Measurements from ENCODE around the gene FARS2.

- TF ChIP-seq NR2C2 (CRISPR knock-in tag; IDR thresholded peaks at IDR 0.05): no peak
- no peak for TF ChIP-seq CBFB (CRISPR knock-in tag; IDR thresholded peaks at IDR 0.05; ENCODE audit: low read depth)
- no peak for TF ChIP-seq HMGA2 (CRISPR knock-in tag; IDR thresholded peaks at IDR 0.05)
- no peak for TF ChIP-seq NR3C1 (CRISPR knock-in tag; conservative IDR thresholded peaks at IDR 0.05; ENCODE audit: low read depth)
- no peak for TF ChIP-seq CTCF (IDR thresholded peaks at IDR 0.05)
- TF ChIP-seq ZNF232 (CRISPR knock-in tag; IDR thresholded peaks at IDR 0.05): no peak
- no peak for TF ChIP-seq TCF7 (CRISPR knock-in tag; IDR thresholded peaks at IDR 0.05; ENCODE audit: low read depth)
- TF ChIP-seq ZNF423 (CRISPR knock-in tag; IDR thresholded peaks at IDR 0.05): no peak
Observed at GRCh38 chr6:5670811-5671561, 409.7 kb downstream of the FARS2 start.

Data from WTC11 (cell line).